GM19372 (cell line): ENCODE results near the gene AXIN1.

Experiments used
- ATAC-seq: cut with Tn5 transposase; IDR thresholded peaks from one replicate; pipeline ENCODE4 v1.9.1; 2021; ENCODE audit warnings: mild to moderate bottlenecking, low read depth, moderate library complexity; ENCODE audit not compliant: unreplicated experiment

Gene AXIN1

GRCh38 chr16:307691-308312, 44.7 kb downstream of the AXIN1 start:
- ATAC-seq: no peak

GRCh38 chr16:306911-307370, 45.6 kb downstream of the AXIN1 start:
- no peak for ATAC-seq

GRCh38 chr16:305916-306626, 46.5 kb downstream of the AXIN1 start:
- ATAC-seq: no peak

- no peak for ATAC-seq
Measured at GRCh38 chr16:303760-304505, 48.6 kb downstream of the AXIN1 start.

GRCh38 chr16:301950-302349, 50.6 kb downstream of the AXIN1 start:
- no peak for ATAC-seq

GRCh38 chr16:301235-301634, 51.3 kb downstream of the AXIN1 start:
- ATAC-seq: no peak

- ATAC-seq: no peak
Measured at GRCh38 chr16:297832-298231, 54.7 kb downstream of the AXIN1 start.

- no peak for ATAC-seq
Measured at GRCh38 chr16:296806-297510, 55.6 kb downstream of the AXIN1 start.

GRCh38 chr16:296276-296675, 56.2 kb downstream of the AXIN1 start:
- no peak for ATAC-seq

GRCh38 chr16:293043-293775, 59.3 kb downstream of the AXIN1 start:
- ATAC-seq: no peak

- no peak for ATAC-seq
Measured at GRCh38 chr16:291539-291938, 61.0 kb downstream of the AXIN1 start.

- ATAC-seq: no peak
Measured at GRCh38 chr16:290681-291405, 61.7 kb downstream of the AXIN1 start.

- ATAC-seq: no peak
Measured at GRCh38 chr16:290015-290680, 62.4 kb downstream of the AXIN1 start.

GRCh38 chr16:289395-289997, 63.0 kb downstream of the AXIN1 start:
- no peak for ATAC-seq

GRCh38 chr16:287981-288920, 64.3 kb downstream of the AXIN1 start:
- ATAC-seq: no peak

GRCh38 chr16:287298-287811, 65.2 kb downstream of the AXIN1 start:
- ATAC-seq: no peak
